Neural progenitor cell (in vitro differentiated cells): ENCODE results near the gene HK1. TPM values are rescaled to one million over a fixed set of nuclear protein-coding genes. Genes with fewer than 3 reads are reported as not detected.

Source experiments
- DNase-seq: peaks from one replicate; pipeline ENCODE4 v3.0.0-alpha.2; 2016; ENCODE audit warnings: low spot score
- H2AFZ ChIP-seq: fragments of 200-600 bp; sonication (generic); replicated peaks from 2 replicates; pipeline ENCODE4 v1.6.1; 2016; ENCODE audit warnings: antibody characterized with exemption
- H3F3A ChIP-seq: fragments of 200-600 bp; sonication (generic); 2 replicates; pipeline ENCODE4 v1.6.1; 2016; ENCODE audit warnings: antibody characterized with exemption, low read depth
- H3K27ac ChIP-seq: fragments of 200-600 bp; sonication (generic); 2 replicates; pipeline ENCODE4 v1.5.1; 2016; ENCODE audit warnings: mild to moderate bottlenecking
- H3K27me3 ChIP-seq: fragments of 200-600 bp; sonication (generic); 2 replicates; pipeline ENCODE4 v1.6.1; 2016; ENCODE audit warnings: mild to moderate bottlenecking, moderate library complexity
- H3K36me3 ChIP-seq: fragments of 200-600 bp; sonication (generic); 2 replicates; pipeline ENCODE4 v1.5.1; 2016
- H3K4me1 ChIP-seq: fragments of 200-600 bp; sonication (generic); 2 replicates; pipeline ENCODE4 v1.6.1; 2016; ENCODE audit warnings: mixed run types
- H3K4me2 ChIP-seq: fragments of 200-600 bp; sonication (generic); 2 replicates; pipeline ENCODE4 v1.6.1; 2016
- H3K4me3 ChIP-seq: fragments of 200-600 bp; sonication (generic); 2 replicates; pipeline ENCODE4 v1.5.1; 2016
- H3K79me2 ChIP-seq: fragments of 200-600 bp; sonication (generic); 2 replicates; pipeline ENCODE4 v1.6.1; 2016; ENCODE audit warnings: low read depth
- H3K9ac ChIP-seq: fragments of 200-600 bp; sonication (generic); 2 replicates; pipeline ENCODE4 v1.6.1; 2016
- H3K9me3 ChIP-seq: fragments of 200-600 bp; sonication (generic); 2 replicates; pipeline ENCODE4 v1.5.1; 2016; ENCODE audit warnings: low read depth
- H4K20me1 ChIP-seq: fragments of 200-600 bp; sonication (generic); 2 replicates; pipeline ENCODE4 v1.6.1; 2016; ENCODE audit warnings: low read depth
- H3K27ac Mint-ChIP-seq: 3 replicates; pipeline ENCODE4 v1.8.0; 2021; ENCODE audit warnings: mixed read lengths
- H3K27me3 Mint-ChIP-seq: 2 replicates; pipeline ENCODE4 v1.8.0; 2022; ENCODE audit warnings: low read depth, mild to moderate bottlenecking, inconsistent platforms, moderate library complexity, mixed read lengths; ENCODE audit not compliant: insufficient read depth
- H3K36me3 Mint-ChIP-seq: 3 replicates; pipeline ENCODE4 v1.8.0; 2021; ENCODE audit warnings: mixed read lengths
- H3K4me1 Mint-ChIP-seq: 3 replicates; pipeline ENCODE4 v1.8.0; 2021; ENCODE audit warnings: mixed read lengths
- H3K4me3 Mint-ChIP-seq: 3 replicates; pipeline ENCODE4 v1.8.0; 2021; ENCODE audit warnings: mild to moderate bottlenecking, moderate library complexity, mixed read lengths
- H3K9me3 Mint-ChIP-seq: 3 replicates; pipeline ENCODE4 v1.8.0; 2020; ENCODE audit warnings: mixed read lengths
- EZH2 ChIP-seq: fragments of 200-600 bp; sonication (generic); IDR thresholded peaks from 2 replicates; pipeline ENCODE4 v1.6.1; 2017; ENCODE audit warnings: antibody characterized with exemption, mild to moderate bottlenecking, moderate library complexity
- EZH2phosphoT487 ChIP-seq: fragments of 200-600 bp; sonication (generic); IDR thresholded peaks from 2 replicates; pipeline ENCODE4 v1.6.1; 2017; ENCODE audit warnings: antibody characterized with exemption
- total RNA-seq: library from RNA; depleted of rRNA; stranded (reverse); fragments of >200 nt; gene quantifications from 2 replicates; pipeline ENCODE4 v1.2.3, GENCODE V29; 2015; ENCODE audit warnings: low replicate concordance
- TF ChIP-seq, protein P1 (sequence below): fragments of 200-600 bp; sonication (generic); IDR thresholded peaks from 2 replicates; pipeline ENCODE4 v1.5.1; 2017; ENCODE audit warnings: antibody characterized with exemption, mild to moderate bottlenecking

HK1 gene
- total RNA-seq, 1 donor from 2014 or later, result 30.1 TPM

- DNase-seq, result no peak
- no peak overlapping the region for H3K4me2 ChIP-seq
- H3K27ac ChIP-seq, result no peak overlapping the region
- H3K4me1 Mint-ChIP-seq, result peaks cover 3% of the 10 kb centered on the region
- H3K36me3 Mint-ChIP-seq, result no peaks in the 10 kb centered on the region
- H3F3A ChIP-seq, result peaks cover 4% of the 10 kb centered on the region
- no peak overlapping the region for H3K4me3 ChIP-seq
- no peaks in the 10 kb centered on the region for H3K36me3 ChIP-seq
- no peaks in the 10 kb centered on the region for H3K9me3 ChIP-seq
- no peak overlapping the region for H2AFZ ChIP-seq
- TF ChIP-seq, protein P1, sequence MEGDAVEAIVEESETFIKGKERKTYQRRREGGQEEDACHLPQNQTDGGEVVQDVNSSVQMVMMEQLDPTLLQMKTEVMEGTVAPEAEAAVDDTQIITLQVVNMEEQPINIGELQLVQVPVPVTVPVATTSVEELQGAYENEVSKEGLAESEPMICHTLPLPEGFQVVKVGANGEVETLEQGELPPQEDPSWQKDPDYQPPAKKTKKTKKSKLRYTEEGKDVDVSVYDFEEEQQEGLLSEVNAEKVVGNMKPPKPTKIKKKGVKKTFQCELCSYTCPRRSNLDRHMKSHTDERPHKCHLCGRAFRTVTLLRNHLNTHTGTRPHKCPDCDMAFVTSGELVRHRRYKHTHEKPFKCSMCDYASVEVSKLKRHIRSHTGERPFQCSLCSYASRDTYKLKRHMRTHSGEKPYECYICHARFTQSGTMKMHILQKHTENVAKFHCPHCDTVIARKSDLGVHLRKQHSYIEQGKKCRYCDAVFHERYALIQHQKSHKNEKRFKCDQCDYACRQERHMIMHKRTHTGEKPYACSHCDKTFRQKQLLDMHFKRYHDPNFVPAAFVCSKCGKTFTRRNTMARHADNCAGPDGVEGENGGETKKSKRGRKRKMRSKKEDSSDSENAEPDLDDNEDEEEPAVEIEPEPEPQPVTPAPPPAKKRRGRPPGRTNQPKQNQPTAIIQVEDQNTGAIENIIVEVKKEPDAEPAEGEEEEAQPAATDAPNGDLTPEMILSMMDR, result no peak
- no peak for TF ChIP-seq EZH2phosphoT487
- no peak for TF ChIP-seq EZH2
- no peaks in the 10 kb centered on the region for H3K27me3 Mint-ChIP-seq
- no peak overlapping the region for H3K27ac Mint-ChIP-seq
- no peak overlapping the region for H3K4me3 Mint-ChIP-seq
- peaks cover 3% of the 10 kb centered on the region for H3K4me1 ChIP-seq
- H4K20me1 ChIP-seq, result no peaks in the 10 kb centered on the region
- H3K9ac ChIP-seq, result no peak overlapping the region
- no peaks in the 10 kb centered on the region for H3K27me3 ChIP-seq
- peaks cover 2% of the 10 kb centered on the region for H3K9me3 Mint-ChIP-seq
- no peaks in the 10 kb centered on the region for H3K79me2 ChIP-seq
Measured at GRCh38 chr10:69272624-69273023, 5.7 kb upstream of the HK1 start.

DNA sequence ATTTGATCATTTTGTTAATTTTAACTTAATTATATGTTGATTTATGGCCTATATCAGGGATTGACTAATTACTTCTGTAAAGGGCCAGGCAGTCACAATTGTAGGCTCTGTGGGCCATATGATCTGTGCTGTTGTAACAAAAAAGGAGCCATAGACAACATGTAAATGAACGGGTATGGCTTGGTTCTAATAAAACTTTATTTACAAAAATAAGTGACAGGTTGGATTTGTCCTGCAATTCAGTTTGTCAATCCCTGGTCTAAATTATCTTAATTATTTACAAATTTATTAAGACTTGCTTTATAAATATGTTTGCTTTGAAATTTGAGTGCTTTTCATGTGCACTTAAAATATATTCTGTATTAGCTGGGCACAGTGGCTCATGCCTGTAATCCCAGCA lies 2.9 kb upstream of the HK1 start:
- no peak overlapping the region for H3K4me3 Mint-ChIP-seq
- no peaks in the 10 kb centered on the region for H3K79me2 ChIP-seq
- H2AFZ ChIP-seq, result no peak overlapping the region

GRCh38 chr10:69276503-69276902 lies 1.8 kb upstream of the HK1 start:
- peaks cover 27% of the 10 kb centered on the region for H3K4me1 Mint-ChIP-seq
- no peaks in the 10 kb centered on the region for H3K36me3 ChIP-seq
- H3K9me3 Mint-ChIP-seq, result peaks cover 3% of the 10 kb centered on the region

More for the DNA sequence above, 2.9 kb upstream of the HK1 start:
- no peak overlapping the region for H3K4me2 ChIP-seq
- Mint-ChIP-seq H3K4me1 (peaks cover 25% of the 10 kb centered on the region), H3K36me3 (no peaks in the 10 kb centered on the region), H3K27me3 (no peaks in the 10 kb centered on the region), H3K27ac (no peak overlapping the region), H3K9me3 (peaks cover 3% of the 10 kb centered on the region)
- H3K4me1 ChIP-seq, result peaks cover 16% of the 10 kb centered on the region
- H3K4me3 ChIP-seq, result no peak overlapping the region
- TF ChIP-seq, protein P1, result no peak
- TF ChIP-seq EZH2phosphoT487, result no peak
- TF ChIP-seq EZH2, result no peak
- H3K27me3 ChIP-seq, result no peaks in the 10 kb centered on the region
- no peak overlapping the region for H3K27ac ChIP-seq
- no peak for DNase-seq
- no peaks in the 10 kb centered on the region for H4K20me1 ChIP-seq
- peaks cover 10% of the 10 kb centered on the region for H3F3A ChIP-seq
- H3K36me3 ChIP-seq, result no peaks in the 10 kb centered on the region
- no peaks in the 10 kb centered on the region for H3K9me3 ChIP-seq
- H3K9ac ChIP-seq, result no peak overlapping the region

More at GRCh38 chr10:69276503-69276902, 1.8 kb upstream of the HK1 start:
- Histone ChIP-seq H4K20me1 (no peaks in the 10 kb centered on the region), H3K9ac (no peak overlapping the region), H3K27me3 (no peaks in the 10 kb centered on the region), H3K4me2 (no peak overlapping the region), H3K4me3 (no peak overlapping the region), H3K79me2 (no peaks in the 10 kb centered on the region), H3F3A (peaks cover 10% of the 10 kb centered on the region), H3K27ac (no peak overlapping the region), H3K4me1 (peaks cover 16% of the 10 kb centered on the region), H2AFZ (no peak overlapping the region), H3K9me3 (no peaks in the 10 kb centered on the region)
- TF ChIP-seq EZH2phosphoT487 (no peak), EZH2 (no peak)
- TF ChIP-seq, protein P1, result no peak
- no peak for DNase-seq
- Mint-ChIP-seq H3K36me3 (no peaks in the 10 kb centered on the region), H3K4me3 (no peak overlapping the region), H3K27me3 (no peaks in the 10 kb centered on the region), H3K27ac (no peak overlapping the region)
